Measurements from ENCODE around the gene STRIP1.

GRCh38 chr1:110040548-110040947 is 6.1 kb downstream of the STRIP1 start:
- no peak for TF ChIP-seq CTCF (conservative IDR thresholded peaks at IDR 0.05; ENCODE audit: low read length)
- no peak for TF ChIP-seq EZH2phosphoT487 (IDR thresholded peaks at IDR 0.05; ENCODE audit: borderline replicate concordance, low read depth, low read length)
